Panc1 (cell line): ENCODE measurements around the gene MOCS2.

Experiments used
- CTCF ChIP-seq: fragments of 450-650 bp; IDR thresholded peaks from 2 replicates; pipeline ENCODE4 v1.5.1; 2017; ENCODE audit warnings: mild to moderate bottlenecking
- POLR2AphosphoS5 ChIP-seq: IDR thresholded peaks from 2 replicates; pipeline ENCODE4 v1.6.1; 2012; ENCODE audit warnings: mild to moderate bottlenecking, low read depth, low read length, moderate library complexity
- REST ChIP-seq, 2 experiments: IDR thresholded peaks; 2 replicates each; pipeline ENCODE4 v1.6.1; 2011 to 2012; ENCODE audit warnings: low read depth in 2 of 2, control low read depth in 1 of 2, low read length in 1 of 2, mild to moderate bottlenecking in 1 of 2, moderate library complexity in 1 of 2; ENCODE audit not compliant: insufficient read depth in 1 of 2
- SIN3A ChIP-seq: IDR thresholded peaks from 2 replicates; pipeline ENCODE4 v1.6.1; 2012; ENCODE audit warnings: low read depth, mild to moderate bottlenecking, low read length, moderate library complexity, borderline replicate concordance; ENCODE audit not compliant: insufficient read depth
- TCF7L2 ChIP-seq: IDR thresholded peaks from 2 replicates; pipeline ENCODE4 v1.6.1; 2011; ENCODE audit warnings: mild to moderate bottlenecking, low read depth, low read length, inconsistent platforms

GRCh38 chr5:53128481-53128880, 18.9 kb upstream of the MOCS2 start:
- no peak for TF ChIP-seq CTCF
- TF ChIP-seq POLR2AphosphoS5, result no peak
- TF ChIP-seq REST (IDR thresholded peaks at IDR 0.05; ENCODE audit: insufficient read depth in 1 of 2, low read depth in 2 of 2, low read length in 1 of 2), result no peak
- TF ChIP-seq SIN3A, result no peak
- TF ChIP-seq TCF7L2, result no peak
